AG09319 (cell line): ENCODE data around the gene GLRB.

ENCODE experiments used
- DNase-seq: peaks from one replicate; pipeline ENCODE4 v3.0.0-alpha.2; 2010; ENCODE audit warnings: low read depth; ENCODE audit errors: extremely low read depth
- CTCF ChIP-seq: IDR thresholded peaks from 2 replicates; pipeline ENCODE4 v1.5.1; 2011; ENCODE audit warnings: low read depth, mild to moderate bottlenecking, inconsistent platforms, low read length, moderate library complexity

The GLRB gene

GRCh38 chr4:157095716-157096115, 19.8 kb downstream of the GLRB start:
- no peak for DNase-seq
- no peak for TF ChIP-seq CTCF

GRCh38 chr4:157096439-157096838, 20.5 kb downstream of the GLRB start:
- DNase-seq, result no peak
- no peak for TF ChIP-seq CTCF

GRCh38 chr4:157099506-157099905, 23.6 kb downstream of the GLRB start:
- no peak for TF ChIP-seq CTCF
- DNase-seq, result no peak

GRCh38 chr4:157104541-157104940, 28.6 kb downstream of the GLRB start:
- no peak for TF ChIP-seq CTCF

GRCh38 chr4:157114671-157115070, 38.7 kb downstream of the GLRB start:
- no peak for TF ChIP-seq CTCF
- DNase-seq, result no peak

More at GRCh38 chr4:157104541-157104940, 28.6 kb downstream of the GLRB start:
- DNase-seq, result no peak

- DNase-seq, result peak; percentile 7
- no peak for TF ChIP-seq CTCF
These were observed 39.8 kb downstream of the GLRB start for GRCh38 chr4:157115613-157116335.

- no peak for TF ChIP-seq CTCF
- DNase-seq, result peak; percentile 29
These were observed 45.5 kb downstream of the GLRB start for GRCh38 chr4:157121401-157121800.
